Measurements from ENCODE around the gene NFIA. TPM values are rescaled to one million over a fixed set of nuclear protein-coding genes. Genes with fewer than 3 reads are reported as not detected.

Gene NFIA
- total RNA-seq, 1 experiment from 2014 or later, result 20.9 TPM

GRCh38 chr1:61158591-61158990, 76.2 kb downstream of the NFIA start:
- Histone ChIP-seq H3K9me3 (ENCODE audit: control insufficient read depth, insufficient read depth, low read depth, low read length) (no peaks in the 10 kb centered on the region), H3K4me1 (ENCODE audit: control insufficient read depth, insufficient read depth, low read length) (peaks cover 3% of the 10 kb centered on the region; the same call in 1 of the 2 replicates), H3K36me3 (ENCODE audit: control insufficient read depth, insufficient read depth, low read length) (no peaks in the 10 kb centered on the region), H3K4me3 (ENCODE audit: low read depth in 2 of 2, low read length in 2 of 2) (no peak overlapping the region), H3K27ac (ENCODE audit: low read length) (no peak overlapping the region), H3K27me3 (ENCODE audit: control insufficient read depth, insufficient read depth, low read length) (no peaks in the 10 kb centered on the region)
- BruUV-seq (replicated peaks), result no TSS peak
- ATAC-seq (no peak), DNase-seq (ENCODE audit: low read depth, low spot score) (no peak)
- ChIA-PET CTCF (no interaction called here), POLR2A (no interaction called here)
- intact Hi-C loops (cut with micrococcal nuclease; ENCODE audit: unreplicated experiment), result no loop called here
- TF ChIP-seq SIN3A (IDR thresholded peaks at IDR 0.05; ENCODE audit: borderline replicate concordance, insufficient read depth, low read depth, low read length) (no peak), REST (IDR thresholded peaks at IDR 0.05; ENCODE audit: insufficient read depth in 1 of 2, low read depth in 2 of 2, low read length in 1 of 2) (no peak), POLR2AphosphoS5 (IDR thresholded peaks at IDR 0.05; ENCODE audit: low read depth, low read length) (no peak), TCF7L2 (IDR thresholded peaks at IDR 0.05; ENCODE audit: low read depth, low read length) (no peak)
- in situ Hi-C loops (cut with HindIII; ENCODE audit: low pct_unique_long_range_greater_than_20kb, low sequenced_read_pairs), result no loop called here

- ChIA-PET POLR2A (no interaction called here), CTCF (no interaction called here)
- Histone ChIP-seq H3K4me1 (ENCODE audit: control insufficient read depth, insufficient read depth, low read length) (peaks cover 3% of the 10 kb centered on the region; the same call in 1 of the 2 replicates), H3K27me3 (ENCODE audit: control insufficient read depth, insufficient read depth, low read length) (no peaks in the 10 kb centered on the region), H3K9me3 (ENCODE audit: control insufficient read depth, insufficient read depth, low read depth, low read length) (no peaks in the 10 kb centered on the region), H3K27ac (ENCODE audit: low read length) (no peak overlapping the region), H3K4me3 (ENCODE audit: low read depth in 2 of 2, low read length in 2 of 2) (no peak overlapping the region), H3K36me3 (ENCODE audit: control insufficient read depth, insufficient read depth, low read length) (no peaks in the 10 kb centered on the region)
- TF ChIP-seq POLR2AphosphoS5 (IDR thresholded peaks at IDR 0.05; ENCODE audit: low read depth, low read length) (no peak), CTCF (IDR thresholded peaks at IDR 0.05) (no peak), SIN3A (IDR thresholded peaks at IDR 0.05; ENCODE audit: borderline replicate concordance, insufficient read depth, low read depth, low read length) (no peak), REST (IDR thresholded peaks at IDR 0.05; ENCODE audit: insufficient read depth in 1 of 2, low read depth in 2 of 2, low read length in 1 of 2) (no peak), TCF7L2 (IDR thresholded peaks at IDR 0.05; ENCODE audit: low read depth, low read length) (no peak)
- no peak for ATAC-seq
- intact Hi-C loops (cut with micrococcal nuclease; ENCODE audit: unreplicated experiment), result no loop called here
- no TSS peak for BruUV-seq (replicated peaks)
- in situ Hi-C loops (cut with HindIII; ENCODE audit: low pct_unique_long_range_greater_than_20kb, low sequenced_read_pairs), result no loop called here
- no peak for DNase-seq (ENCODE audit: low read depth, low spot score)
Observed at GRCh38 chr1:61160526-61160925, 78.2 kb downstream of the NFIA start.

All from Panc1 (cell line).